Heart left ventricle (tissue), 13 donors: Measurements from ENCODE around the gene PLPPR5.

Experiments used
- CTCF ChIP-seq, 12 donors: fragments of 200-600 bp; sonication (generic) in 4 of 12; IDR thresholded peaks; one replicate each; pipeline versions ENCODE4 v1.5.0 to v1.8.0; 2018 to 2022; ENCODE audit warnings: antibody characterized with exemption in 12 of 12, mild to moderate bottlenecking in 5 of 12
- POLR2A ChIP-seq, 2 donors: fragments of 450-650 bp; IDR thresholded peaks; one replicate each; pipeline ENCODE4 v1.6.1; 2017; ENCODE audit warnings: antibody characterized with exemption in 2 of 2, mild to moderate bottlenecking in 2 of 2, moderate library complexity in 2 of 2
- donor health status: ischemic (EF 13 %, LVEDD 7.1; RV severe dilation, severe dysfunction).
- donor health status: DM: no; HTN: yes; CAD: no.
- donor health status: DM: no; HTN: no; CAD: no.
- donor health status: ischemic (EF 25% LVEDD 6.9; RV normal size, moderate dysfunction).
- donor health status: ischemic (EF 25% LVEDD 5.7; RV mildly dilated, moderate dysfunction).
- donor health status: ischemic (EF 35%, LVEDD 5.7; RV mildly dilated, moderate dysfunction).
- donor health status: nonischemic (EF 11% LVEDD 7.7; RV severe dilation, severe dysfunction).
- donor health status: DM: yes; HTN: yes; CAD: no.
- donor health status: PGD.
- donor health status: ischemic (EF 29% LVEDD 5.4; RV normal size, mild dysfunction).
- donor health status: nonischemic (EF 23%, LVEDD 6.1; RV moderate dilation, normal function).

GRCh38 chr1:98949166-98949565, 55.5 kb downstream of the PLPPR5 start:
- TF ChIP-seq CTCF (IDR thresholded peaks at IDR 0.05) = no peak
- TF ChIP-seq POLR2A (IDR thresholded peaks at IDR 0.05) = no peak
